ENCODE results near the gene ZNF556.
"Not testable (repeated sequence)": the region's sequence is repeated elsewhere in the genome, so short reads cannot be mapped to it uniquely, and the experiment has no call there.

ZNF556 gene

GRCh38 chr19:2854849-2855248 lies 12.3 kb upstream of the ZNF556 start:
- H3K9me3 ChIP-seq (ENCODE audit: control insufficient read depth in 2 of 2, low read length in 2 of 2) = peaks cover 56 to 71% of the 10 kb centered on the region in 2 donors
- no peak overlapping the region for H3K9ac ChIP-seq (ENCODE audit: low read length in 2 of 2)
- no peaks in the 10 kb centered on the region for H3K27me3 ChIP-seq (ENCODE audit: control insufficient read depth in 1 of 2, insufficient read depth in 2 of 2, low read length in 2 of 2)
- H3K27ac ChIP-seq (ENCODE audit: low read length) = no peak overlapping the region
- peak overlapping the region in 1 of 2 donors; percentile 7 for H3K4me3 ChIP-seq (ENCODE audit: low read length in 2 of 2)
- peaks cover 37 to 43% of the 10 kb centered on the region in 2 donors for H3K36me3 ChIP-seq (ENCODE audit: control insufficient read depth in 2 of 2, insufficient read depth in 2 of 2, low read length in 2 of 2)
- H3K4me1 ChIP-seq (ENCODE audit: control insufficient read depth, insufficient read depth, low read length) = no peaks in the 10 kb centered on the region

GRCh38 chr19:2856457-2857050 lies 10.6 kb upstream of the ZNF556 start:
- no peak overlapping the region for H3K4me3 ChIP-seq (ENCODE audit: low read length in 2 of 2)
- H3K27ac ChIP-seq (ENCODE audit: low read length) = no peak overlapping the region
- peaks cover 46 to 67% of the 10 kb centered on the region in 2 donors for H3K9me3 ChIP-seq (ENCODE audit: control insufficient read depth in 2 of 2, low read length in 2 of 2)
- H3K4me1 ChIP-seq (ENCODE audit: control insufficient read depth, insufficient read depth, low read length) = no peaks in the 10 kb centered on the region
- peaks cover 24 to 32% of the 10 kb centered on the region in 2 donors for H3K36me3 ChIP-seq (ENCODE audit: control insufficient read depth in 2 of 2, insufficient read depth in 2 of 2, low read length in 2 of 2)
- no peak overlapping the region for H3K9ac ChIP-seq (ENCODE audit: low read length in 2 of 2)
- H3K27me3 ChIP-seq (ENCODE audit: control insufficient read depth in 1 of 2, insufficient read depth in 2 of 2, low read length in 2 of 2) = no peaks in the 10 kb centered on the region

GRCh38 chr19:2858864-2859263 lies 8.3 kb upstream of the ZNF556 start:
- no peak overlapping the region for H3K4me3 ChIP-seq (ENCODE audit: low read length in 2 of 2)
- H3K27ac ChIP-seq (ENCODE audit: low read length) = no peak overlapping the region
- H3K9ac ChIP-seq (ENCODE audit: low read length in 2 of 2) = no peak overlapping the region
- no peaks in the 10 kb centered on the region for H3K4me1 ChIP-seq (ENCODE audit: control insufficient read depth, insufficient read depth, low read length)
- H3K9me3 ChIP-seq (ENCODE audit: control insufficient read depth in 2 of 2, low read length in 2 of 2) = peaks cover 26 to 51% of the 10 kb centered on the region in 2 donors
- H3K27me3 ChIP-seq (ENCODE audit: control insufficient read depth in 1 of 2, insufficient read depth in 2 of 2, low read length in 2 of 2) = no peaks in the 10 kb centered on the region
- peaks cover 5 to 9% of the 10 kb centered on the region in 2 donors for H3K36me3 ChIP-seq (ENCODE audit: control insufficient read depth in 2 of 2, insufficient read depth in 2 of 2, low read length in 2 of 2)

GRCh38 chr19:2863816-2864215 lies 3.3 kb upstream of the ZNF556 start:
- Histone ChIP-seq H3K4me3 (ENCODE audit: low read length in 2 of 2) (no peak overlapping the region), H3K9ac (ENCODE audit: low read length in 2 of 2) (no peak overlapping the region), H3K36me3 (ENCODE audit: control insufficient read depth in 2 of 2, insufficient read depth in 2 of 2, low read length in 2 of 2) (peaks cover 0 to under 1% of the 10 kb centered on the region in 2 donors), H3K9me3 (ENCODE audit: control insufficient read depth in 2 of 2, low read length in 2 of 2) (peaks cover 0 to 14% of the 10 kb centered on the region in 2 donors), H3K27ac (ENCODE audit: low read length) (no peak overlapping the region), H3K27me3 (ENCODE audit: control insufficient read depth in 1 of 2, insufficient read depth in 2 of 2, low read length in 2 of 2) (no peaks in the 10 kb centered on the region), H3K4me1 (ENCODE audit: control insufficient read depth, insufficient read depth, low read length) (no peaks in the 10 kb centered on the region)

- Histone ChIP-seq H3K4me1 (ENCODE audit: control insufficient read depth, insufficient read depth, low read length) (no peaks in the 10 kb centered on the region), H3K4me3 (ENCODE audit: low read length in 2 of 2) (no peak overlapping the region), H3K9ac (ENCODE audit: low read length in 2 of 2) (no peak overlapping the region), H3K27me3 (ENCODE audit: control insufficient read depth in 1 of 2, insufficient read depth in 2 of 2, low read length in 2 of 2) (no peaks in the 10 kb centered on the region), H3K27ac (ENCODE audit: low read length) (no peak overlapping the region), H3K36me3 (ENCODE audit: control insufficient read depth in 2 of 2, insufficient read depth in 2 of 2, low read length in 2 of 2) (no peaks in the 10 kb centered on the region), H3K9me3 (ENCODE audit: control insufficient read depth in 2 of 2, low read length in 2 of 2) (no peaks in the 10 kb centered on the region)
Measured at GRCh38 chr19:2865334-2866100, 1.6 kb upstream of the ZNF556 start.

GRCh38 chr19:2866495-2867024 lies 575 bp upstream of the ZNF556 start:
- Histone ChIP-seq H3K4me1 (ENCODE audit: control insufficient read depth, insufficient read depth, low read length) (no peaks in the 10 kb centered on the region), H3K27me3 (ENCODE audit: control insufficient read depth in 1 of 2, insufficient read depth in 2 of 2, low read length in 2 of 2) (no peaks in the 10 kb centered on the region), H3K4me3 (ENCODE audit: low read length in 2 of 2) (no peak overlapping the region), H3K36me3 (ENCODE audit: control insufficient read depth in 2 of 2, insufficient read depth in 2 of 2, low read length in 2 of 2) (no peaks in the 10 kb centered on the region), H3K27ac (ENCODE audit: low read length) (no peak overlapping the region), H3K9me3 (ENCODE audit: control insufficient read depth in 2 of 2, low read length in 2 of 2) (no peaks in the 10 kb centered on the region), H3K9ac (ENCODE audit: low read length in 2 of 2) (no peak overlapping the region)

GRCh38 chr19:2869618-2870017 lies 2.5 kb downstream of the ZNF556 start:
- Histone ChIP-seq H3K9me3 (ENCODE audit: control insufficient read depth in 2 of 2, low read length in 2 of 2) (no peaks in the 10 kb centered on the region), H3K27ac (ENCODE audit: low read length) (no peak overlapping the region), H3K9ac (ENCODE audit: low read length in 2 of 2) (no peak overlapping the region), H3K36me3 (ENCODE audit: control insufficient read depth in 2 of 2, insufficient read depth in 2 of 2, low read length in 2 of 2) (no peaks in the 10 kb centered on the region), H3K4me3 (ENCODE audit: low read length in 2 of 2) (no peak overlapping the region), H3K27me3 (ENCODE audit: control insufficient read depth in 1 of 2, insufficient read depth in 2 of 2, low read length in 2 of 2) (no peaks in the 10 kb centered on the region), H3K4me1 (ENCODE audit: control insufficient read depth, insufficient read depth, low read length) (no peaks in the 10 kb centered on the region)

GRCh38 chr19:2872175-2872574 lies 5.0 kb downstream of the ZNF556 start:
- H3K4me3 ChIP-seq (ENCODE audit: low read length in 2 of 2); H3K36me3 ChIP-seq (ENCODE audit: control insufficient read depth in 2 of 2, insufficient read depth in 2 of 2, low read length in 2 of 2); H3K9me3 ChIP-seq (ENCODE audit: control insufficient read depth in 2 of 2, low read length in 2 of 2); H3K9ac ChIP-seq (ENCODE audit: low read length in 2 of 2); H3K4me1 ChIP-seq (ENCODE audit: control insufficient read depth, insufficient read depth, low read length); H3K27ac ChIP-seq (ENCODE audit: low read length); H3K27me3 ChIP-seq (ENCODE audit: control insufficient read depth in 1 of 2, insufficient read depth in 2 of 2, low read length in 2 of 2): not testable (repeated sequence)

GRCh38 chr19:2877398-2878331 lies 10.5 kb downstream of the ZNF556 start:
- Histone ChIP-seq H3K4me3 (ENCODE audit: low read length in 2 of 2) (no peak overlapping the region), H3K9me3 (ENCODE audit: control insufficient read depth in 2 of 2, low read length in 2 of 2) (peaks cover 11 to 16% of the 10 kb centered on the region in 2 donors), H3K4me1 (ENCODE audit: control insufficient read depth, insufficient read depth, low read length) (no peaks in the 10 kb centered on the region), H3K36me3 (ENCODE audit: control insufficient read depth in 2 of 2, insufficient read depth in 2 of 2, low read length in 2 of 2) (no peaks in the 10 kb centered on the region), H3K27me3 (ENCODE audit: control insufficient read depth in 1 of 2, insufficient read depth in 2 of 2, low read length in 2 of 2) (no peaks in the 10 kb centered on the region), H3K9ac (ENCODE audit: low read length in 2 of 2) (no peak overlapping the region), H3K27ac (ENCODE audit: low read length) (no peak overlapping the region)

GRCh38 chr19:2883686-2884439 lies 16.7 kb downstream of the ZNF556 start:
- Histone ChIP-seq H3K4me3 (ENCODE audit: low read length in 2 of 2) (no peak overlapping the region), H3K27me3 (ENCODE audit: control insufficient read depth in 1 of 2, insufficient read depth in 2 of 2, low read length in 2 of 2) (no peaks in the 10 kb centered on the region), H3K36me3 (ENCODE audit: control insufficient read depth in 2 of 2, insufficient read depth in 2 of 2, low read length in 2 of 2) (no peaks in the 10 kb centered on the region), H3K4me1 (ENCODE audit: control insufficient read depth, insufficient read depth, low read length) (no peaks in the 10 kb centered on the region), H3K9me3 (ENCODE audit: control insufficient read depth in 2 of 2, low read length in 2 of 2) (peaks cover 0 to 3% of the 10 kb centered on the region in 2 donors), H3K27ac (ENCODE audit: low read length) (no peak overlapping the region), H3K9ac (ENCODE audit: low read length in 2 of 2) (no peak overlapping the region)

All from stomach smooth muscle (tissue), 2 donors.